Esophagus muscularis mucosa (tissue), 4 donors: ENCODE data around the gene CHCHD5.

Source experiments
- CTCF ChIP-seq, 3 experiments: fragments of 200-600 bp in 2 of 3; fragments of 450-650 bp in 1 of 3; sonication (generic) in 2 of 3; IDR thresholded peaks; one replicate each; pipeline ENCODE4 v1.5.1; 2017 to 2019; ENCODE audit warnings: antibody characterized with exemption in 3 of 3, mild to moderate bottlenecking in 2 of 3, moderate library complexity in 1 of 3
- EP300 ChIP-seq: sonication (generic); formaldehyde crosslinking; IDR thresholded peaks from one replicate; pipeline ENCODE4 v1.6.1; 2017; ENCODE audit warnings: antibody characterized with exemption
- POLR2A ChIP-seq: fragments of 450-650 bp; IDR thresholded peaks from one replicate; pipeline ENCODE4 v1.6.1; 2017; ENCODE audit warnings: antibody characterized with exemption, moderate library complexity, mild to moderate bottlenecking, low read depth
- POLR2AphosphoS5 ChIP-seq, 2 donors: sonication (generic); formaldehyde crosslinking; IDR thresholded peaks; one replicate each; pipeline ENCODE4 v1.6.1; 2017; ENCODE audit warnings: antibody characterized with exemption in 2 of 2

GRCh38 chr2:112577756-112578155, 6.7 kb upstream of the CHCHD5 start:
- TF ChIP-seq CTCF (IDR thresholded peaks at IDR 0.05) (no peak), POLR2A (no peak), POLR2AphosphoS5 (IDR thresholded peaks at IDR 0.05) (no peak), EP300 (no peak)
